HT1080 (cell line): ENCODE data around the gene MUSTN1. TPM values are rescaled to one million over a fixed set of nuclear protein-coding genes. Genes with fewer than 3 reads are reported as not detected.
A peak's percentile ranks its signal among the peaks of the same experiment; 100 is the strongest.

ENCODE experiments used
- DNase-seq: peaks from one replicate; pipeline ENCODE4 v3.0.0-alpha.2; 2015; ENCODE audit warnings: low read depth
- total RNA-seq: library from RNA; depleted of rRNA; stranded (reverse); fragments of >200 nt; shearing (Covaris generic); gene quantifications from 2 replicates; pipeline ENCODE4 v1.2.3, GENCODE V29; 2014

Gene MUSTN1
- total RNA-seq, 1 experiment from 2014 or later: not detected

DNA sequence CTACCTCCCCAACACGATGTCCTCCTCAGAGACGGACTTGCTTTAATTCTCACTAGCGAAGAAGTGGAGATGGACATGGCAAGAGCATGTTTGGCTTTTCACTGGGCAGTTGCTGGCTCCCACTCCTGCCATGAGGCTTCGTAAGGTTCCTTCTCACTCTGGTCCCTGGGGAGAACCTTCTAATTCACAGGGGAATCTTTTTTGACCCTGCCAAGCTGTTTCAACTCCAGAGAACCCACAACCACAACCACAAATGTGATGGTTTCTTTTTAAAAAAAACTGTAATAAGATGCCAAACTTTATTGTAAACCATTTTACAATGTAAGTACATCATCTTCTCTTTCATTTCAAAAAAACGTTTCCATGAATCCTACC is 1.6 kb upstream of the MUSTN1 start:
- DNase-seq: no peak

DNA sequence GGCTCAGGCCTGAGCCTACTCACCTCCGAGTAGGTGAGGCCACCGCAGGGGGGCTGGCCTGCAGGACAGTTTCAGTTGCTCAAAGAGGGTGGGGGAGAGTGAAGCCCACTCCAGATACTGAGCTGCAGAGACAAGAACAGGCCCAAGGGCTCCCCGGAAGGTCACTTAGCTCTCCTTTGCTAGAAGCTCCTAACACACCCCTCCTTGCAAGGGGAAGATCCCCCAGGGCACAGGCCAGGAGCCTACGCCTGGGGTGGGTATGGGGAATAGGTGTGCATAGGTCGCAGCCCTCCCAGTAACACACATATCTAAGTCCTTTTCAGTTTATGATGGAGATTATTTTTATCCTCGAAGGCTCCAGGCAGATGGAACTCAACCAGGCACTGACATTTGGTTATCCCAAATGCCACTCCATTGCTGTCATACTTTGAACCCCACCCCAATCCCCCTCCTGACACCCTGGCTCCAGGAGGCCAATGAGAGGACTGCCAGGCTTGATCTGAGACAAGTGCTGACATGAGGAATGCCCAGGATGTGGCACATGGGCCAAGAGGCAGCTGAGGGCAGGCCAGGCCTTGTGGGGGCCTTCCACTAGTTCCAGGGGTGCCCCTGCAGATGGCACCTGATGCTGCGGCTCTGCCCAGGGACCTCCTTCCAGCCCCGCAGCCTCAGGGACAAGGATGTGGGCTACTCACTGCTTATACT is 1.1 kb upstream of the MUSTN1 start:
- no peak for DNase-seq

DNA sequence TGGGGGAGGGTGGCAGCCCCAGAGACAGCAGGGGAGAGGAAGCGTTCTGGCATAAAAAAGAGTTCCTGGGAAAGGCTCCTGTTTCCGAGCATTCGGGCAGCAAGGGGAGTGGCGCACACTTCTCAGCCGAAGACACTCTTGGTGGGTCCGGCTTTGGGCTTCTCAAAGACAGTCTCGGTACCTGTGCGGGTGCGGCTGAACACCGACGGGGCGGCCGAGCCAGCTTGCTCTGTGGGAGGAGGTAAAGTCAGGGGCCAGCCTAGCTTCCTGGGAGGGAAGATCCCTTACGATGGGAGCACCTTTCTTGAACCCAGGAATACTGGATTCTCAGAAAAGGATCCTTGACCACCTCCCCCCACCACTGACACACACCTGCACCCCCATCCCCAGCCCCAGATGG is 1.6 kb downstream of the MUSTN1 start:
- no peak for DNase-seq

DNA sequence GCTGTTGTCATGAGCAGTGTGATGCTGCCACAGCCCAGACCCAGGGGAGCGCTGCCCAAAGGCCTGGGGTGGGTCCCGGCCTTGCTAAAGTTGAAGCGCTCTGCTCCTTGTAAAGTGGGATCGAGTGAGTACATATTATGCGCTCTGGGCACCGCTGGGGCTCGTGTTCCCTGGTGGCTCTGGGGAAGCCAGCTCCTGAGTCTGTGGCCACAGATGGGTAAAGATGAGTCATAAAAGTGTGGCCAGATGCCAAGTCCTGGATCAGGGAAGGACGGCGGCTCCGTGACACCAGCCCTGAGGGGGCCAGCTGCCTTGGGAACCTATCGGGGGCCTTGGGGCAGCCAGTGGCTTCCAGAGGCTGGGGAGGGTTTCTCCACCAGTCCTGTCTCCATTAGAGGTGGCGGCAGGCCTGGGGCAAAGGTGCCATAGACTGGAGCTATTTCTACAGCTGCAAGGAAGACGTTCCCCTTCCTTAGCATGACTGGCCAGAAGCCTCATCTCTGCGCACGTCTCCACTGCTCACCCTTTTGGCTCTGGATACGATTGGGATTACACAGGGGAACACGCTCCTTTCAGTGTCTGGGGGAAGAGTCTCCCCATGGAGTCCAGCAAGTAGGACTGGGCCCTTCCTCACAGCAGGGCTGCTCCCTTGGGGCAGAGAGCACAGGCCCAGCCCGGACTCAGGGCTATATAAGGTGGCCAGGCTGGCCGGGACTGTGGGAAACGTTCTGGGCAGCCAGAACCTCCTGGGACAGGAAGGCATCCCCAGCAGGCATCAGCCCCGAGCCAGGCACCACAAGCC is 3.1 kb downstream of the MUSTN1 start:
- DNase-seq: peak; percentile 82

DNA sequence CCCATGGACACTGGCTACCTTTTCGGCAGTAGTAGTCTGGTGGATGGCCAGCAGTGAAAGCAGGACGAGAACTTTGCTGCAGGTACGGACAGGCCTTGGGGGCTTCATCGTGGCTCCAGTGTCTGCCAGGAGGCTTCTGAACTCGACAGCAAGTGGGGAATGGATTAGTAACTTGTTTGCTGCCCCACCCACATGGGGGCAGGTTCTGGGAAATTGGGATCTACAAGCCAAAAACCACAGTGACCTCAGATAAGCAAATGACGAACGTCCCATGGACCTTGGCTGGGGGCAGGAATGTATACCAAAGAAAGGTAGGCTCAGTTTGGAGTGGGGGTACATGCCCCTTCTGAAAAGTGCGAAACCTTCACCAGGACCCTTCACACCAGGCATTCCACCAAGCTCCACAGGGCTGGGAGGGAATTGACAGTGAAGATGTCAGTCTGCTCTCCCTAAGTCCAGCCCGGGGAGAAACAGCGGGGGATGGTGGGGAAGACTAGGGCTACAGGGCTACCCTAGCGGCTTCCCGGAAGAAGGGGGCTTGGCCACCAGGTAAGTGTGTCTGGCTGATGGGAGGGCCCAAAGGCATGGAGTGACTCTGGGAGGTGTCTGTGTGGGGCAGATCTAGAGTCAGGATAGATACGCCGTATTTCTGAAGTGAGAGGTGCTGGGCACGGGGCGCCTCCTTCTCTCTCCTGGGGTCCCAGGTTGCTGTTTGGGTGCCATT is 4.1 kb downstream of the MUSTN1 start, which contains the start of gene ITIH4:
Gene ITIH4 (minus strand): TSS at position 138 of the 724 bp plus-strand sequence. CDS start 30 bp downstream, at position 108.
- no peak for DNase-seq

DNA sequence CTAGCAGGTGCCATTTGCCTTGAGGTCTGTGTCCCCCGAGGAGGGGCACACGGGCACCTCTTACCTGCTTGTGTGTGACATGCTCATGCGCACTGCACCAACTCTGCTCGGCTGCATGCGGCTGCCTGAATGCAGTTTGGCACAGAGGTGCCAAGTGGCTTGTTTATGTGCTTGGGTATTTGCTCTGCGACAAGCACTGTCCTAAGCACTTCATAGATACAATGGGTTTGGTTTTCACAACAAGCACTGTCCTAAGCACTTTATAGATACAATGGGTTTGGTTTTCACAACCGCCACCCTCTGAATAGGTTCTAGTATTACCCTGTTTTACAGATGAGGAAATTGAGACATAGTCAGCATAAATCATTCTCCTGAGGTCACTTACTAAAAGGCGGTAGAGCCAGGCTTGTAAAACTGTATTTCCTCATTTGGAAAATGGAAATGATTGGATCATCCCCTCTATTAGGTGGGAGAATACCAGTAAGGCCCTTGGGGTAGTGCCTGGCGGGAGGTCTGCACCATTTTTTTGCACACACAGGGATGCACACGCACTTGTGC is 4.8 kb downstream of the MUSTN1 start:
- DNase-seq: no peak

DNA sequence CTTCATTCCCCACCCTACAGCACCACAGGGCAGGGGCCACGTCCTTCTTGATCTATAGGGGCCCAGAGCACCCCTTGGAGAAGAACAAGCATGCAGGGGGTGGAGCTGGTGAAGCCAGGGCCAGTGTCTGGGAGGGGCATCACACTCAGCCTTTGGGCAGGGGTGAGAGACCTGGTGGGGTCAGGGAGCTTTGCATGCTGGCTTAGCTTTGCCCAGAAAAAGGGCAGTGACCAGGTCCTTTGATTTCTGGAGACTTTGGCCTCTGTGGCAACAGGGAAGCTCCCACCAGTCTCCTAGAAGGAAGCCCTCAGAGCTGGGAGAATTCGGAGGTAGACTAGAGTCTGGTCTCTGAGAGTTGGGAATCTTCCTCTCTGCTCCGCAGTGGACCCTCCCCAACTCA is 5.3 kb downstream of the MUSTN1 start:
- no peak for DNase-seq

DNA sequence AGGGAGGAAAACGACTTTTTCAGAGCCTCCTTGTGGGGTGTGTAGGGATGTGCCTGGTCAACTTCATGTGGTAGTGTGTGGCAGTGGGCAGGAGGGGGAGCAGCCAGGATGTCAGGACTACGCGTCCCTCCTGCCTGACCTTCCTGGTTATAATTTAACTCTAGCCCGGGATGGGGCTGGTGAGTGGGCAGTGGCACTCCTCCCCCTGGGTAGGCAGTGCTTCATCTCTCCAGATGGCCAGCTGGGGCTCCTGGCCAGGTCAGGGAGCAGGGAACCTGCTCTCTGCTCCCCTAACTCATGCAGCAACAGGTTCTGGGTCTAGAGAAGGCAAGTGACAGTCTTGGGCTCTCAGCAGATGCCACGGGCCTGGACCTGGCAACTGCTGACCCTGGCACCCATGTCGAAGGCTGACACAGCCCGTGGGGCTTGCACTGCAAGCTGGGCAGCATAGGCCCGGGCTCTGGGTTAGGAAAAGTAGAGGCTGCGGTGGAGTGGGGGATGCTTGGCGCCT is 6.9 kb downstream of the MUSTN1 start:
- peak; percentile 10 for DNase-seq

DNA sequence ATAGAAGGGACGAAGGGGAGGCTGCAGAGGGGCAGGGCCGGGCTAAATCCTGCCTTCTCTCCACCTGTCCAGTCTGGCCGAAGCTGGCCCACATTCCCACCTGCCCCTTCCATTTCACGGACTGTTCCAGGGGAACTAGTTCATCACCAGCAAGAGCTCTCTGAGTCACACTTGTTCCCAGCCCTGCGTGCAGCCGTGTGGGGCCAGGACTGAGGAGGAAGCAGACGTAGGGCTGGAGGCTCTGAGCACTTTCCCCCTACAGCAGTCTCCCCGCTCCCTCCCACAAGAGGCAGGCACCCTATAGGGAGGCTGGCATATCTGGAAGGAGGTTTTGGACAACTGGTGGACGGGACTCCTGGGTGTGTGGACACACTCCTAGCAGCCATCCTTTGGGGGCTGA is 7.4 kb downstream of the MUSTN1 start:
- DNase-seq: peak; percentile 60

DNA sequence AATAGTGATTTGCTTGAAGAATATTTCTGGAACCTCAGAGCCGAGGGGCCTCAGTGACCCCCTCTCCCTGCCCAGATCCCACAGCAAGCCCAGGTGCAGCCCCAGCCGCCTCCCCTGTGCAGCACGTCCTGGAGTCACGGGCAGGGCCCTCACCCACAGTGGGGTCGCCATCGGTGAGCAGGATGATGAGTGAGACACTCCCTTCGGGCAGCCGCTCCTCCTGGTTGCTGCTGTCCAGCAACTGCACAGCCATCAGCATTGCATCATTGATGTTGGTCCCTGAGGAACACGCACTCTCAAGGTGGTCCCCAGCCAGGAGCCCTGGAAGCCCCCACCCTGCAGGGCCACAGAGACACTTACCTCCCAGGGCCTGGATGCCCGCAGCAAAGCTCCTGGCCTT is 10.8 kb downstream of the MUSTN1 start:
- DNase-seq: no peak

DNA sequence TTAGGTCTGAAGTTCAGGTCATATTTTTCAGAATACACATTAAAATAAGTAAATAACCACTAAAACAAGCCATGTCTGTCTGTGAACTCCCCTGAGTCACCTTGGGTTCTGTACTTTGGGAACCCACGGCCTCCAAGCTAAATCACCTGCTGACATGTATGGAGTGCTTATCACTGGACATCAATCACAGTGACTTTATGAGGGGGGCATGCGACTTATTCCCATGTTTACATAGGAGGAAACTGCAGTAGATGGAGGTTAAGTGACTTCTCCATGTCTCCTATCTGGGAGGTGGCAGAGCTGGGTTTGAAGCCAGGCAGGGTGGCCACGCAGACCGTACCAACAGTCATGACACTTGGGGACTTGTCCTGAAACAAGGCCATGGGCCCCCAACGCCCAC is 12.5 kb downstream of the MUSTN1 start:
- no peak for DNase-seq

DNA sequence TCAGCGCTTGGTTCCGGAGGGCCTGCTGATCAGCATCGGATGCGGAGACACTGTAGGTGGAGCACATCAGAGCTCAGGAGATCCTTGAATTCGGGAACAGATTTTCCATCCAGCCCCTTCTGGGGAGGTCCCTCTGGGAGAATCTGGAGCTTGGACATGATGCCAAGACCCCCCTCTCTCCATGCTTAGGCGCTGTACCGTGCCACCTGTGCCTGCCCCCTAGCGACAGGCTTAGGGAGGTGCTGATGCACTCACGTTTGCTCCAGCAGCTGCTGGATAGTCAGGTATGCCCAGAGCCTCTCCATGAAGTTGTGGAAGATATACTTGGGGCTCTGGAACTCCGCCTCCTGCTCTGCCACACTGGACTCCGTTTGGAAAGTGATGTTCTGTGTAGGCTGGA is 14.1 kb downstream of the MUSTN1 start:
- DNase-seq: no peak

DNA sequence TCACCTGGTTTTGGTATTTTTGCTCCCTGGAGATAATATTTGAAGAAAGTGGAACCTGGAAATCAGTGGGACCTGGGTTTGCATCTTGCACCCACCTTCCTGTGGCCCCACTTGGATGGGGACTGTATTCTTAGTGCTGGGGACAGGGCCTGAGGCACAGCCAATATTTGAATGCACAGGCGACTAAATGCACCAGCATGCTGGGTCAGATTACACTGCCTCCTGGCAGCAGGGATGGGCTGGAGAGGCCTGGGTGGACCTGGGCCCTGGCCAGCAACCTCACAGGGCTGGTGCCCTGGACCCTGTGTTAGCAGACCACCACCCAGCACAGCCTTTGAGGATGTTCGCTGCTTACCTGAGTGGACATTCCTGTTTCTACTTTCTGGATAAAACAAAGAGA is 14.9 kb downstream of the MUSTN1 start:
- no peak for DNase-seq

DNA sequence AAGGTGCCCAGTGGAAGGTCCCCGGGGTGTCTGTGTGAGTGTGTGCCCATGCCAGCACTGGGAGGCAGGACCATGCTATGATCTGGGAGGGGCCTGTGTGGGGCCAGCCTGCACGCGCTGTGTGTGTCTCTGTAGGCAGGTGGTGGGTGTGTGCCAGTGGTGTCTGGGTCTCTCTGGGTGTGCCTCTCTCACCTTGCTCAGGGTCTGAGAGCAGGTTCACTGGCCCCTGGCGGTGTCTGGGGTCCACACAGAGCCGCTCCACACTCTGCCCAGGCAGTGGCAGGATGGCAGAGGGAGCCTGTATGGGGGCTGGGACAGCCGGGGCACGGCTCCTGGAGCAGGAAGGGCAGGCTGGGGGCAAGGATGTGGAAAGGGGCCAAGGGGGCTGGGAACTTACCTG is 17.0 kb downstream of the MUSTN1 start:
- DNase-seq: no peak

DNA sequence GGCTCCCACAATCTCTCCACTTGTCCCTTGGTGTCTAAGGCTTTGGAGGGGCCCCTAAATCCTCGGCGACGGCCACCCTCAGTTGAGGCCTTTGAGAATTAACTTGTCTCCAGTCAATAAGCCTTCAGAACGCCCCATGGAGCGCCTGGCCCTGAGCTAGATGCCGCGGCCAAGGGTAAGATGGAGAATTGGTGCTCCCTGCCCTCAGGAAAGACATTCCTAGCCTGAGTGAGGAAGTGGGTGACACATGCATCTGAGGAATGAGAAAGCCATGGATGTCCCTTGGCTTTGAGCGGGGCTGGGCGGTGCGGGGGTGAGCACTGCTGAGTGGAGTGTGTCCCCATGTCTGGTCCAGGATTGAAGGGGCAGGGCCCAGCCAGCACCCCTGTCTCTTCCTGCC is 17.6 kb downstream of the MUSTN1 start:
- no peak for DNase-seq

DNA sequence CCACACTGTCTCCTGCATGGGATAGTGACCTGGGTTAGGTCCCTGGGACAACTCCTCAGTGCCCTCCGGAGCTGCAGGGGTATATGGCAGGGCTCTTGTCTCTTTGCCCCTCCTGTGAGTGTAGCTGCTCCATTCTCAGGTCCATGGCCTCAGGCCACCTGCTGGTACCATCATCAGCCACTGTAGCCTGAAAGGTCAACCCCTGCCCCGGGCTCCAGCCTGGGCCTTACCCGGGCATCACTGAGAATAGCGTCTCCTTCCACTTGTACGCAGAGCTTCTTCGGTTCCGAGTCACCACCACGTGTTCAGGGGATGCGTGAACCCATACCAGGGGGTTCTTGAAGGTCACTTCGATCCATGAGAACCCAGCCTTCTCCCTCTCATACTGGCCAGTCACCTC is 18.2 kb downstream of the MUSTN1 start:
- DNase-seq: no peak

DNA sequence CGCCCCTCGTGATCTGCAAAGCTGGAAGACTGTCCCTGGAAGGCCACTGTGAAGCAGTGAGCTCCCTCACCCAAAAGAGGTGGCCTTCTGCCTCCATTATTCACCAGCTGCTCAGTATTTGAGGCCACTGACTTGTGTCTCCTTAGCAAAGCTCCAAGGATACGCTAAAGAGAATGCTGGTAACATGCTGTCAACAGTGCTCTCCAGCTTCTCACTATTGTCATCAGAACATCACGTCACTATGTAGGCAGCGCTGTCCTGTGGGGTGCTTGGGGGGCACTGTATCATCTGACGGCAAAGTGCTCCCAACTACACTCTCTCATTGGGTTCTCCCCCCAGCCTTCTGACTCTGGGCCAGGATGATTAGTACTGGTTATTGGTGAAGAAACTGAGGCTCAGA is 18.6 kb downstream of the MUSTN1 start:
- no peak for DNase-seq

DNA sequence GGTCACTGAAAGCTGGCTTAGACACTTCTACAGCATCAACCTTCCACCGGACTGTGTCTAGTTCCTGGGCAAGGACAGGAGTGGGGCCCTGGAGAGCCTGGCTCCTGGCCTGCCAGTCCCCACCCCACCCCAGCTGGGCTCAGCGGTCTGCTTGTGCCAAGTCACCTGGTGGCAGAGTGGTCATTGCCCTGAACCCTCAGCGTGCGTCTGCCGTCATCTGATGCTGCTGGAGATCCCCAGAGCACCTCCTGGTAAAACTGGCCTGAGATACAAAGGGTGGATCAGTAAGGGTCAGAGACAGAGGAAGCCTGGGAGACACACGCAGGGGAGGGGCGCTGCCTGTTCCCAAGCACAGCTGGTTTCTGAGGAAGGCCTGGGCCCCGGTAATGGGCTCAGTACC is 21.0 kb downstream of the MUSTN1 start:
- DNase-seq: no peak

DNA sequence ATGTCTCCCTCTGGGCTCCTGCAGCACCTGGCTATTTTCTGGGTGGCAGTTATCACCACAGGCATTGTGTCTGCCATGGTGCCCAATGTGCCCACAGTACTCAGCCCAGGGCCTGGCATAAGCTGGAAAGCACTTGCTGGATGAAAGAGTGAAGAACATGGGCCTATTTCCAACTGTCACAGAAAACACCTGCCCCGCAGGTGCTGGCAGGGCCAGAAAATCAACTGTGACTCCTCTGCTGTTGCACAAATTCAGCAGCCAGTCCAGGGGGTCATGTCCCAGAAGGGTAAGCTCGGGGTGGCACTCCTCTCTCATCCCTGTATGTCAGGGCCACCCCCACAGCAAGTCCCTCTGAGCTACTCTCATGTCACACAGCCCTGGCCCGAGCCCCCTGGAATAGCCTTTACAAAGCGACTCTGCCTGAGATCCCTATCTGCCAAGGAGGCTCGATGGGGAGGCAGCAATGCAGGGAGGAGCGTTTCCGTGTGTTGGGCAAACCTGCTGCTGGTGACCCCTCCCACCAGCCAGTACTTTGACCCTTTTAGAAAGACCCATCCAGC is 23.3 kb downstream of the MUSTN1 start:
- DNase-seq: no peak

DNA sequence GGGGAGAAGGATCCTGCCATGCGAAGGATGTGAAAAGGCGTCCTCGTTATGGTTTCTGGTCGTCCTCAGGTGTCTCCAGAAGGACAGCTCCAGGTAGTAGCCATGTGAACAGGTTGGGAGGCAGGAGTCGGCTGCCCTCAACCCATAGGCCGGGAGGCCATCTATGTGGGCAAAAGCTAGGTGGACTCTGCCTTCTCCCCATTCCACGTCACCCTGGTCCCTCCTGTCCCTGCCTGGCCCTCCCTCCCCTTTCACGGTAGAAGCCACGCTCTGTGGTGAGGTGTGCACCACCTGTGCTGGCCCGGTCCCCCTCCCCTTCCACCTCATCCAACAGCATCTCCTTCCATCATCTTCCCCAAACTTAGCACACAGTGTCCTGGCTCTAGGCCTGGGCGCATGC is 23.9 kb downstream of the MUSTN1 start:
- DNase-seq: no peak

DNA sequence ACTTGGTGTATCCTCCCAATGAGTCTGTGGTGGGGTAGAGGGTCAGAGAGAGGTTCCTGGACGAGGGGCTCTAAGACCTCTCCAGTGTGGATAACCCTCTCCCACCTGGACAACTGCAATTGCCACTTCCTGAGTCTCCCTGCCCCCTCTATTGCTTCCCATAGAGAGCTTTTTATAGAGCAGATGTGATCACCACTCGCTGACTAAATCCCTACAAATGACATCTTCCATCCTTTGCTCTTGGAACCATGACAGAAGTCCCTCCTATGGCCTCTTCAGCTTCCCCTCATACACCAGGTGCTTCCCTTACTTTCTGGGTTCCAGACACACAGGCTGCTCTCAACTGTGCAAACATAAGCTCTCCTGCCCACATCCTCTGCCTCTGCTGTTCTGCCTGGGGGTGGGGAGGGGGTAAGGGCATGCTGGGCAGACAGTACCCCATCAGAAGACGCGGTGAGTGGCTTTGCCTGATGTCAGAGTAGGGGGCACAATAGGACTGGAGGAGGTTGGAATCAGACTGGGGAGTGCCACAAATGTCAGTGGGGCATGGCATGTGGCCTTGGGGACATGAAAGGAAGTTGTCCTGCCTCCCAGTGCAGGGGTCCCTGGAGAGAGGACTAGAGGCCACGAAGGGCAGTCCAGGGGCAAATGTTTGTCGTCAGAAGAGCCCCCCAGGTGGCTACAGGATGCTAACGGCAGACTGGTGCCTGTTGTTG is 25.0 kb downstream of the MUSTN1 start:
- DNase-seq: no peak
